Activated B cell treated with CpG ODN at 0.5 μM for 24 hours (primary cell): ENCODE results near the gene AQP5. TPM values are rescaled to one million over a fixed set of nuclear protein-coding genes. Genes with fewer than 3 reads are reported as not detected.

Source experiments
- ATAC-seq: fragments of 200-7000 bp; cut with Tn5 transposase; one replicate; pipeline ENCODE4 v1.10.0; 2021; ENCODE audit warnings: low read depth, mild to moderate bottlenecking, moderate library complexity
- CTCF ChIA-PET: fragments of 350-600 bp; sonication (Branson Sonifier 250); formaldehyde crosslinking; loops from one replicate; lab custom pipeline; 2021; ENCODE audit warnings: antibody characterized with exemption; lab: Charles Lee
- POLR2A ChIA-PET: fragments of 350-600 bp; sonication (Branson Sonifier 250); formaldehyde crosslinking; loops from one replicate; lab custom pipeline; 2021; ENCODE audit warnings: antibody characterized with exemption; lab: Charles Lee
- DNase-seq: peaks from one replicate; pipeline ENCODE4 v3.0.0; 2022
- H3K27ac Mint-ChIP-seq: one replicate; pipeline ENCODE4 v1.8.0; 2020; ENCODE audit warnings: mixed read lengths
- H3K27me3 Mint-ChIP-seq: one replicate; pipeline ENCODE4 v1.8.0; 2021; ENCODE audit warnings: mixed read lengths
- H3K36me3 Mint-ChIP-seq: one replicate; pipeline ENCODE4 v1.8.0; 2021; ENCODE audit warnings: low read depth, mixed read lengths
- H3K4me1 Mint-ChIP-seq: one replicate; pipeline ENCODE4 v1.8.0; 2021; ENCODE audit warnings: mixed read lengths
- H3K4me3 Mint-ChIP-seq: one replicate; pipeline ENCODE4 v1.8.0; 2020; ENCODE audit warnings: mild to moderate bottlenecking, mixed read lengths
- H3K9me3 Mint-ChIP-seq: one replicate; pipeline ENCODE4 v1.8.0; 2020; ENCODE audit warnings: mixed read lengths
- intact Hi-C: fragments of 100-400 bp; cut with micrococcal nuclease; formaldehyde crosslinking; loops from one replicate; pipeline ENCODE4 v1.15.1; 2024
- total RNA-seq: library from RNA; stranded (reverse); gene quantifications from 2 replicates; pipeline ENCODE4 v1.2.3, GENCODE V29; 2022
- TF ChIP-seq, protein P1 (sequence below): fragments of 200-600 bp; IDR thresholded peaks from one replicate; pipeline ENCODE4 v1.8.0; 2022; ENCODE audit warnings: antibody characterized with exemption, mild to moderate bottlenecking

Gene AQP5
- total RNA-seq, 1 donor from 2014 or later, result not detected

- Mint-ChIP-seq H3K27me3 (peaks cover 13% of the 10 kb centered on the region), H3K9me3 (no peaks in the 10 kb centered on the region), H3K4me1 (peaks cover 8% of the 10 kb centered on the region), H3K4me3 (no peak overlapping the region), H3K36me3 (no peaks in the 10 kb centered on the region), H3K27ac (no peak overlapping the region)
- DNase-seq (no peak), ATAC-seq (no peak)
- TF ChIP-seq, protein P1, sequence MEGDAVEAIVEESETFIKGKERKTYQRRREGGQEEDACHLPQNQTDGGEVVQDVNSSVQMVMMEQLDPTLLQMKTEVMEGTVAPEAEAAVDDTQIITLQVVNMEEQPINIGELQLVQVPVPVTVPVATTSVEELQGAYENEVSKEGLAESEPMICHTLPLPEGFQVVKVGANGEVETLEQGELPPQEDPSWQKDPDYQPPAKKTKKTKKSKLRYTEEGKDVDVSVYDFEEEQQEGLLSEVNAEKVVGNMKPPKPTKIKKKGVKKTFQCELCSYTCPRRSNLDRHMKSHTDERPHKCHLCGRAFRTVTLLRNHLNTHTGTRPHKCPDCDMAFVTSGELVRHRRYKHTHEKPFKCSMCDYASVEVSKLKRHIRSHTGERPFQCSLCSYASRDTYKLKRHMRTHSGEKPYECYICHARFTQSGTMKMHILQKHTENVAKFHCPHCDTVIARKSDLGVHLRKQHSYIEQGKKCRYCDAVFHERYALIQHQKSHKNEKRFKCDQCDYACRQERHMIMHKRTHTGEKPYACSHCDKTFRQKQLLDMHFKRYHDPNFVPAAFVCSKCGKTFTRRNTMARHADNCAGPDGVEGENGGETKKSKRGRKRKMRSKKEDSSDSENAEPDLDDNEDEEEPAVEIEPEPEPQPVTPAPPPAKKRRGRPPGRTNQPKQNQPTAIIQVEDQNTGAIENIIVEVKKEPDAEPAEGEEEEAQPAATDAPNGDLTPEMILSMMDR, result no peak
- intact Hi-C loops, result no loop called here
- CTCF ChIA-PET, result no interaction called here
- POLR2A ChIA-PET, result no interaction called here
Observed at GRCh38 chr12:49939307-49939706, 22.4 kb upstream of the AQP5 start.

DNA sequence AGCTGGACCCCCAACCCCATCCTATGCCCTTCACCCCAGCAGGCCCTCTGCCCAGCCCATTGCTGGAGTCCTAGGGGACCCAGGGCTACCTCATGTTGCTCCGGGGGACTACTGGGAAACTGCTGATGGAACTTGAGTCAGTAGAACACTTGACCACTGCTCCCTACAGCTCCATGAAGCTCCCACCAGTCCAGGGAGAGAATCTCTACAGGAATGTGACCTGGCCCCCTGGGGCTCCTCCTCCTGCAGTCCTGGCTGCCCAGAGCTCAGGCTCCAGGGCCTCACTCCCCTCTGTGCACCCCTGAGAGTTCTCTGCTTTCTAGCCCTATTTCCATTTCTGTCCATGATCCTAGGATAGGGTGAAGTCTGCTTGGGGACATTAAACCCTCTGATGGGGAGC lies 22.0 kb upstream of the AQP5 start:
- ATAC-seq, result no peak
- peaks cover 9% of the 10 kb centered on the region for H3K27me3 Mint-ChIP-seq
- no peak overlapping the region for H3K4me3 Mint-ChIP-seq
- no peaks in the 10 kb centered on the region for H3K36me3 Mint-ChIP-seq
- no peak for DNase-seq
- ChIA-PET CTCF (no interaction called here), POLR2A (no interaction called here)
- intact Hi-C loops, result no loop called here
- H3K4me1 Mint-ChIP-seq, result peaks cover 8% of the 10 kb centered on the region
- TF ChIP-seq, protein P1, result no peak
- no peaks in the 10 kb centered on the region for H3K9me3 Mint-ChIP-seq
- no peak overlapping the region for H3K27ac Mint-ChIP-seq

GRCh38 chr12:49941556-49942511 lies 19.8 kb upstream of the AQP5 start:
- Mint-ChIP-seq H3K27me3 (peaks cover 4% of the 10 kb centered on the region), H3K9me3 (no peaks in the 10 kb centered on the region), H3K4me1 (peaks cover 14% of the 10 kb centered on the region), H3K27ac (no peak overlapping the region), H3K36me3 (no peaks in the 10 kb centered on the region), H3K4me3 (no peak overlapping the region)
- DNase-seq (no peak), ATAC-seq (no peak)
- TF ChIP-seq, protein P1, result no peak
- intact Hi-C loops, result no loop called here
- POLR2A ChIA-PET, result no interaction called here
- CTCF ChIA-PET, result interaction anchor here (2.5 kb wide), 1 partner anchor 25 kb away, joined by 9 read pairs; no protein-coding TSS in a partner anchor

DNA sequence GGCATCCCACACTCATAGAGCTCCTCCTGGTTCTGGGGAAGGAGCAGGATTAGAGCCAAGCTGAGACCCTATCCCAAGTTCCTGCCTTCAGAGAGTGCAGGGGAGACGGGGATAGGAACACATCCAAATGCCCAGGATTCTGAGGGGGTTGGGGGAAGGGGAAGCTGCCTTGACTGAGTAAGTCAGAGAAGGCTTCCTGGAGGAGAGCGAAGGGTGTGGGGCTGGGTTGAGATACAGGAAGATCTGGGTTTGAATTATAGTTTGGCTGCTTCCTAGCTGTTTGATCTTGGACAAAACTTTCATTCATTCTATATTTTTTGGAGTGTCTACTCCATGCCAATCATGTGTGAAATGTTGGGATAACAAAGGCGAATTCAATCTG lies 19.2 kb upstream of the AQP5 start:
- H3K4me3 Mint-ChIP-seq, result no peak overlapping the region
- TF ChIP-seq, protein P1, result no peak
- peaks cover 4% of the 10 kb centered on the region for H3K27me3 Mint-ChIP-seq
- H3K27ac Mint-ChIP-seq, result no peak overlapping the region
- H3K4me1 Mint-ChIP-seq, result peaks cover 14% of the 10 kb centered on the region
- H3K9me3 Mint-ChIP-seq, result no peaks in the 10 kb centered on the region
- CTCF ChIA-PET, result interaction anchor here (1.1 to 2.5 kb wide), 2 partner anchors 25 to 129 kb away, joined by 3 to 9 read pairs; no protein-coding TSS in a partner anchor
- no peak for ATAC-seq
- H3K36me3 Mint-ChIP-seq, result no peaks in the 10 kb centered on the region
- intact Hi-C loops, result no loop called here
- no peak for DNase-seq
- POLR2A ChIA-PET, result no interaction called here

GRCh38 chr12:49942921-49943624 lies 18.6 kb upstream of the AQP5 start:
- ChIA-PET POLR2A (no interaction called here), CTCF (interaction anchor here (1.0 to 2.5 kb wide), 3 partner anchors 24 to 128 kb away, joined by 3 to 9 read pairs (median 4); no protein-coding TSS in a partner anchor)
- DNase-seq (no peak), ATAC-seq (no peak)
- Mint-ChIP-seq H3K27me3 (peaks cover 4% of the 10 kb centered on the region), H3K27ac (no peak overlapping the region), H3K4me3 (no peak overlapping the region), H3K9me3 (no peaks in the 10 kb centered on the region), H3K36me3 (no peaks in the 10 kb centered on the region), H3K4me1 (peaks cover 14% of the 10 kb centered on the region)
- intact Hi-C loops, result no loop called here
- TF ChIP-seq, protein P1, result no peak
